Activated T-cell treated with anti-CD3 and anti-CD28 coated beads, Interleukin-2, amount 50 U/mL, for 24 hours (primary cell): ENCODE measurements around the gene NFKBIB.
"Not testable (repeated sequence)": the region's sequence is repeated elsewhere in the genome, so short reads cannot be mapped to it uniquely, and the experiment has no call there.

ENCODE experiments used
- DNase-seq: peaks from one replicate; pipeline ENCODE4 v3.0.0-alpha.2; 2020
- H3K27ac Mint-ChIP-seq: 2 replicates; pipeline ENCODE4 v1.8.0; 2020; ENCODE audit warnings: mild to moderate bottlenecking, mixed read lengths
- H3K27me3 Mint-ChIP-seq: 2 replicates; pipeline ENCODE4 v1.8.0; 2020; ENCODE audit warnings: mixed read lengths
- H3K36me3 Mint-ChIP-seq: 2 replicates; pipeline ENCODE4 v1.8.0; 2020; ENCODE audit warnings: low read depth, mixed read lengths
- H3K4me1 Mint-ChIP-seq: 2 replicates; pipeline ENCODE4 v1.8.0; 2020; ENCODE audit warnings: low read depth, mixed read lengths
- H3K4me3 Mint-ChIP-seq: 2 replicates; pipeline ENCODE4 v1.8.0; 2020; ENCODE audit warnings: mild to moderate bottlenecking, moderate library complexity, mixed read lengths
- H3K9me3 Mint-ChIP-seq: 2 replicates; pipeline ENCODE4 v1.8.0; 2020; ENCODE audit warnings: mixed read lengths

Gene NFKBIB

DNA sequence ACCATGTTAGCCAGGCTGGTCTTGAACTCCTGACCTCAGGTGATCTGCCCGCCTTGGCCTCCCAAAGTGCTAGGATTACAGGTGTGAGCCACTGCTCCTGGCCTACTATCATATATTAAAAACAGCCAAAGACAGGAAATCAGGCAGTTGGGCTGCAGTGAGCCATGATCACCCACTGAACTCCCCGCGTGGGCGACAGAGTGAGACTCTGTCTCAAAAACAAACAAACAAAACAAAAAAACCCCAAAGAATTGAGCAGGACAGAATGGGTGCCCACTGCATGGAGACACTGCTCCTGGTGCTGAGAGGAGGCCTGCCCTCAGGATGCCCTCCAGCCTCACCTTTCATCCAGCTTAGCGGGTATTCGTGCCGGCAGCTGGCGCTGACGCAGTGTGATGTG lies 16.5 kb upstream of the NFKBIB start:
- no peak overlapping the region for H3K4me3 Mint-ChIP-seq
- no peaks in the 10 kb centered on the region for H3K9me3 Mint-ChIP-seq
- peaks cover 14% of the 10 kb centered on the region for H3K4me1 Mint-ChIP-seq
- H3K27me3 Mint-ChIP-seq: no peaks in the 10 kb centered on the region
- H3K27ac Mint-ChIP-seq: peak overlapping the region; percentile 20
- peaks cover 19% of the 10 kb centered on the region for H3K36me3 Mint-ChIP-seq
- DNase-seq: no peak

DNA sequence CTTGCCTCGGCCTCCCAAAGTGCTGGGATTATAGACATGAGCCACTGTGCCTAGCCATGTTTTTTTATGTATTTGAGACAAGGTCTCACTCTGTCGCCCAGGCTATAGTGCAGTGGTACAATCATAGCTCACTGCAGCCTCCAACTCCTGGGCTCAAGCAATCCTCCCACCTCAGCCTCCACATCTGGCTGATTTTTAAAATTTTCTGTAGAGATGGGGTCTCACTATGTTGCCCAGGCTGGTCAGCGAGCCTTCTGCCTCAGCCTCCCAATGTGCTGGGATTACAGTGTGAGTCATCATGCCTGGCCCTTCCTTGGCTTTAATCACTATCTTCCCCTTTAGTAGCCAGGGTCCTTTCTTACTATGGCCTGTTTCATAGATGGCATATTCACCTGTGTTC lies 15.1 kb upstream of the NFKBIB start:
- not testable (repeated sequence) for H3K4me1 Mint-ChIP-seq, H3K27me3 Mint-ChIP-seq, H3K9me3 Mint-ChIP-seq, H3K4me3 Mint-ChIP-seq, DNase-seq
- H3K36me3 Mint-ChIP-seq: peaks cover 27% of the 10 kb centered on the region
- H3K27ac Mint-ChIP-seq: peak overlapping the region; percentile 48

DNA sequence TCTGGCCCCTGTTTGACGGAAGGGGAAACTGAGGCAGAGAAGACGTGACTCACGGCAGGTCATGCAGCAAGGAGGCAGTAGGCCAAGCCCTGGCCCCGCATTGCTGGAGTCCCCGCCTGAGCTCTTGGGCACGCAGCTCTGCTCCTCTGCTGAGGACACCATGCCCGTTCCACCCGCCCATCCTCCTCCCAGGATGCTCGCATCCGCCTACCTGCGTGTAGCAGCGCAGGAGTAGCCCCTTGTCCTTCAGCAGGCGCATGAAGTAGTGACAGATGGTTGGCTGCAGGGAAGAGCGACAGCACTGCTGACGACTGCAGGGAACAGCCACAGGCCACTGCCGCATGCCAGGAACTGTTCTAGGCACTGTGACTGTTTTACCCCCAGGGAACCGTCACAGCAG lies 10.9 kb upstream of the NFKBIB start:
- no peak overlapping the region for H3K27ac Mint-ChIP-seq
- H3K4me3 Mint-ChIP-seq: no peak overlapping the region
- no peaks in the 10 kb centered on the region for H3K9me3 Mint-ChIP-seq
- no peak for DNase-seq
- H3K27me3 Mint-ChIP-seq: no peaks in the 10 kb centered on the region
- peaks cover 29% of the 10 kb centered on the region for H3K36me3 Mint-ChIP-seq
- H3K4me1 Mint-ChIP-seq: no peaks in the 10 kb centered on the region

DNA sequence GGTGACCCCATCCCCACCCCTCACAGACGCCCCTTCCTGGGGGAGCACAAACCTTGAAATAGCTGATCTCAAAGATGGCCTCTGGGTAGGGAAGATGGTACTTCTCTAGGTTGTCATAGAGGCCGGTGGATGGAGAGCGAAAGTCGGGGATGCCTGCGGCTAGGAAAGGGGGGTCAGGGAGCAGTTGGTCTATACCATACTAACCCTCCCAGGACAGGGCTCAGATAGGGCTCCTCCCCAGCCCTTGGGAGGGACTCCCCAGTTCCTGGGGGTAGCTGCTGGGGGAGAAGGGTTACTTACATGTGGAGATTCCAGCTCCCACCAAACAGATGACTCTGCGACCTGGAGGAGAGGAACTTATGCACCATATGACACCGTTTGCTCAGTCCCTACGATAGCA lies 10.0 kb upstream of the NFKBIB start:
- Mint-ChIP-seq H3K27me3 (no peaks in the 10 kb centered on the region), H3K9me3 (no peaks in the 10 kb centered on the region), H3K36me3 (peaks cover 29% of the 10 kb centered on the region), H3K4me3 (no peak overlapping the region), H3K27ac (no peak overlapping the region), H3K4me1 (no peaks in the 10 kb centered on the region)
- DNase-seq: no peak

- H3K4me1 Mint-ChIP-seq: no peaks in the 10 kb centered on the region
- H3K27ac Mint-ChIP-seq: no peak overlapping the region
- no peaks in the 10 kb centered on the region for H3K9me3 Mint-ChIP-seq
- H3K4me3 Mint-ChIP-seq: no peak overlapping the region
- no peaks in the 10 kb centered on the region for H3K27me3 Mint-ChIP-seq
- no peak for DNase-seq
- peaks cover 29% of the 10 kb centered on the region for H3K36me3 Mint-ChIP-seq
Measured at GRCh38 chr19:38890686-38891085, 9.1 kb upstream of the NFKBIB start.

DNA sequence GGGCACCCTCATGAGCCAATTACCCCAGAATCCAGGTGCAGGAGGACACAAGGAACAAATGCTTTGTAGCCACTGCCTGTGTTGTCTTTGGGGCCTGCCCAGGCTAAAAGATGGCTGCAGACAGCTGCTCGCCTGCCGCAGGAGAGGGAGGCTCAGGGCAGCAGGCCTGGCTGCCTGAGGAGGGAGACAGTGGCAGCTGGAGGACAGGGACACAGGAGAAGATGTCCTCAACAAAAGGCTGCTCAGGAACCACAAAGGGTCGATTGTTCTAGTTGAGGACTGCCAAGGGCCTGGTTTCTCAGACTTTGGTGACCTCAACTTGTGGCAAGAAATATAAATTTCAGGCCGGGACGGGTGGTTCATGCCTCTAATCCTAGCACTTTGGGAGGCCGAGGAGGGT lies 8.0 kb upstream of the NFKBIB start:
- H3K27me3 Mint-ChIP-seq: no peaks in the 10 kb centered on the region

GRCh38 chr19:38892841-38893240 lies 6.9 kb upstream of the NFKBIB start:
- H3K27me3 Mint-ChIP-seq: no peaks in the 10 kb centered on the region
- H3K36me3 Mint-ChIP-seq: peaks cover 24% of the 10 kb centered on the region
- H3K4me1 Mint-ChIP-seq: peaks cover 9% of the 10 kb centered on the region
- H3K9me3 Mint-ChIP-seq: no peaks in the 10 kb centered on the region
- no peak for DNase-seq
- no peak overlapping the region for H3K4me3 Mint-ChIP-seq
- peak overlapping the region; percentile 37 for H3K27ac Mint-ChIP-seq

More for the DNA sequence above, 8.0 kb upstream of the NFKBIB start:
- H3K36me3 Mint-ChIP-seq: peaks cover 27% of the 10 kb centered on the region
- peak overlapping the region; percentile 18 for H3K27ac Mint-ChIP-seq
- DNase-seq: no peak
- no peaks in the 10 kb centered on the region for H3K9me3 Mint-ChIP-seq
- H3K4me3 Mint-ChIP-seq: no peak overlapping the region
- no peaks in the 10 kb centered on the region for H3K4me1 Mint-ChIP-seq

DNA sequence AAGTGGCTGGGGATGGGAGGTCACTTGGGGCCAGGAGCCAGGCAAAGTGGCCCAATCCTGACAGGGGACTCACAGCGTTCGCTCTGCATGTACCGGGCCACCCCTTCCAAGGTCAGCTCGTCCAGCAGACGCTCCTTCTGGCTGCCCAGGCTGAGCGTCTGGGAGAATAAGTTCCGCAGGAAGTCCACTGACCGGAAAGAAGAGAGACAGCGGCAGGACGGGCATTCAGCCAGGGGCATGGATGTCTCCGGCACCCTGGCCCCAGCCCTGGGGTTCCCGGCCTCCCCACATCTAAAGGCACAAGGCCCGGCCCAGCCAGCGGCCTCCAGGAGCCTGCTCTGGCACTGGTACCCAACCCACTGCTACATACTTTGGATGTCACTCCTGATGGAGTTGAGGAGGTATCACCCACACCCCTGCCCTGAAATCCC lies 6.4 kb upstream of the NFKBIB start:
- Mint-ChIP-seq H3K9me3 (no peaks in the 10 kb centered on the region), H3K4me3 (no peak overlapping the region), H3K27ac (no peak overlapping the region), H3K27me3 (no peaks in the 10 kb centered on the region), H3K4me1 (peaks cover 14% of the 10 kb centered on the region), H3K36me3 (peaks cover 24% of the 10 kb centered on the region)
- DNase-seq: no peak

GRCh38 chr19:38894968-38895367 lies 4.8 kb upstream of the NFKBIB start:
- peaks cover 18% of the 10 kb centered on the region for H3K36me3 Mint-ChIP-seq
- H3K9me3 Mint-ChIP-seq: no peaks in the 10 kb centered on the region
- H3K27me3 Mint-ChIP-seq: no peaks in the 10 kb centered on the region
- no peak for DNase-seq
- no peak overlapping the region for H3K4me3 Mint-ChIP-seq
- peak overlapping the region; percentile 16 for H3K27ac Mint-ChIP-seq
- peaks cover 22% of the 10 kb centered on the region for H3K4me1 Mint-ChIP-seq

- Mint-ChIP-seq H3K27ac (peak overlapping the region; percentile 94), H3K4me3 (peak overlapping the region; percentile 97), H3K9me3 (no peaks in the 10 kb centered on the region), H3K27me3 (no peaks in the 10 kb centered on the region), H3K36me3 (peaks cover 35% of the 10 kb centered on the region), H3K4me1 (peaks cover 42% of the 10 kb centered on the region)
- no peak for DNase-seq
Measured at GRCh38 chr19:38898788-38899446, 852 bp upstream of the NFKBIB start.

GRCh38 chr19:38900202-38900629 lies 447 bp downstream of the NFKBIB start:
- no peaks in the 10 kb centered on the region for H3K9me3 Mint-ChIP-seq
- H3K27me3 Mint-ChIP-seq: no peaks in the 10 kb centered on the region
- peaks cover 48% of the 10 kb centered on the region for H3K4me1 Mint-ChIP-seq
- H3K4me3 Mint-ChIP-seq: peak overlapping the region; percentile 97
- H3K27ac Mint-ChIP-seq: peak overlapping the region; percentile 94
- peaks cover 46% of the 10 kb centered on the region for H3K36me3 Mint-ChIP-seq
- no peak for DNase-seq

DNA sequence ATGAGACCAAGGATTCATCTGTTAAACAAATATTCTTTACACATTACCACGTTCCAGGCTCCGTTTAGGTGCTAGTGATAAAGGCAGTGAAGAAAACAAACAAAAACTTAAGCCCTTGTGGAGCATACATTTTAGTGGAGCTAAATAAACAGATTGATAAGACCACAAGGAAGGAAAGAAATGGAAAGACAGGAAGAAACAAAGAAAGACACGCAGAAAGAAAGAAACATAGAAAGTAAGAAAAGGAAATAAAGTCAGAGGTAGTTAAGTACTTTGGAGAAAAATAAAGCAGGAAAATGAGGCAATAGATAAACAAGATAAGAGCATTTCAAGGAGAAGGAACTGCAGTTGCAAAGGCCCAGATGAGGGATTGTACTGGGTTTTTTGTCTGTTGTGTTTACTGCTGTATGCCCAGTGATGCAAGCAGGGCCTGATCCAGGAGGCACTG lies 998 bp downstream of the NFKBIB start:
- Mint-ChIP-seq H3K27ac (peak overlapping the region; percentile 94), H3K9me3 (no peaks in the 10 kb centered on the region), H3K27me3 (no peaks in the 10 kb centered on the region), H3K36me3 (peaks cover 52% of the 10 kb centered on the region), H3K4me3 (peak overlapping the region; percentile 97), H3K4me1 (peaks cover 48% of the 10 kb centered on the region)
- DNase-seq: no peak

DNA sequence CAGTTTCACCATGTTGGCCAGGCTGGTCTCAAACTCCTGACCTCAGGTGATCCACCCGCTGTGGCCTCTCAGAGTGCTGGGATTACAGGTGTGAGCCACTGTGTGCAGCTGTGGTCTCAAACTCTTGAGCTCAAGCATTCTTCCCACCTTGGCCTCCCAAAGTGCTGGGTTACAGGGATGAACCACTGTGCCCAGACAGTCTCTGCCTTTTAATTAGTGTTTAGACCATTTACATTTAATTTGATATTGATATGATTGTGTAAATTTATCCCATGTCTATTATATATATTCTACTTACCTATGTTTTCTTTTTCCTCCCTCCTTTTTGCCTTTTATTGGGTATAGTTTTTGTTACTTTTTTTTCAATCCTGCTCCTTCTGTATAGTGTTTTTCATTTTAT lies 1.9 kb downstream of the NFKBIB start:
- Mint-ChIP-seq H3K9me3 (no peaks in the 10 kb centered on the region), H3K36me3 (peaks cover 58% of the 10 kb centered on the region), H3K4me1 (peaks cover 48% of the 10 kb centered on the region), H3K27me3 (no peaks in the 10 kb centered on the region), H3K27ac (peak overlapping the region; percentile 37), H3K4me3 (peak overlapping the region; percentile 97)
- no peak for DNase-seq

DNA sequence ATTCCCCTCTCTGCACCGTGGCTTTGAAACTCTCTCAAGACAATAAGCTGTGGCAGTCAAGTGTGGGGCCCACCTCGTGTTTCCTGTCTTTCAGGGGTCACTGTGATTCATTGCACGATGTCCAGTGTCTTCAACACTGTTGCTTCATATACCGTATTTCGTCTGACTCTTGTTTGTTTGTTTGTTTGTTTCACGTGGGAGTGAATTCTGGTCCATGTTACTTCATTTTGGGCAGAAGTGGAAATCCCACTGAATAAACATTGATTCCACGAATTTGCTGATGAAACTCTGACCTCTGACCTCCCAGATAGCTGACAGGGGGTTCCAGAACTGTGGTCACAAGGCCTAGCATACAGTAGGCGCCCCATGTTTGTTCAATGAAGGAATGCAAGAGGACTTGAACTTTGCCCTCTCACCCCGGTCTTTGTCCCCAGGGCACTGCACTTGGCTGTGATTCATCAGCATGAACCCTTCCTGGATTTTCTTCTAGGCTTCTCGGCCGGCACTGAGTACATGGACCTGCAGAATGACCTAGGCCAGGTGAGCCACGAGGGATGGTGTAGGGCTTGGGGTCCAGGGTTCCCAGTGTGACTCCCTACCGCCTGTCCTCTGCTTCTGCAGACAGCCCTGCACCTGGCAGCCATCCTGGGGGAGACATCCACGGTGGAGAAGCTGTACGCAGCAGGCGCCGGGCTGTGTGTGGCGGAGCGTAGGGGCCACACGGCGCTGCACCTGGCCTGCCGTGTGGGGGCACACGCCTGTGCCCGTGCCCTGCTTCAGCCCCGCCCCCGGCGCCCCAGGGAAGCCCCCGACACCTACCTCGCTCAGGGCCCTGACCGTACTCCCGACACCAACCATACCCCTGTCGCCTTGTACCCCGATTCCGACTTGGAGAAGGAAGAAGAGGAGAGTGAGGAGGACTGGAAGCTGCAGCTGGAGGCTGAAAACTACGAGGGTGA lies 5.1 kb downstream of the NFKBIB start:
- peaks cover 77% of the 10 kb centered on the region for H3K36me3 Mint-ChIP-seq
- no peaks in the 10 kb centered on the region for H3K27me3 Mint-ChIP-seq
- no peaks in the 10 kb centered on the region for H3K9me3 Mint-ChIP-seq
- no peak overlapping the region for H3K4me3 Mint-ChIP-seq
- no peak for DNase-seq
- peak overlapping the region; percentile 7 for H3K27ac Mint-ChIP-seq
- peaks cover 36% of the 10 kb centered on the region for H3K4me1 Mint-ChIP-seq

GRCh38 chr19:38905620-38906019 lies 5.9 kb downstream of the NFKBIB start:
- DNase-seq: no peak

More at GRCh38 chr19:38905620-38906019, 5.9 kb downstream of the NFKBIB start:
- peaks cover 35% of the 10 kb centered on the region for H3K4me1 Mint-ChIP-seq
- no peak overlapping the region for H3K4me3 Mint-ChIP-seq
- H3K27me3 Mint-ChIP-seq: no peaks in the 10 kb centered on the region
- peaks cover 73% of the 10 kb centered on the region for H3K36me3 Mint-ChIP-seq
- no peaks in the 10 kb centered on the region for H3K9me3 Mint-ChIP-seq
- no peak overlapping the region for H3K27ac Mint-ChIP-seq
